ENCODE data around the gene FOXC1.

The FOXC1 gene

DNA sequence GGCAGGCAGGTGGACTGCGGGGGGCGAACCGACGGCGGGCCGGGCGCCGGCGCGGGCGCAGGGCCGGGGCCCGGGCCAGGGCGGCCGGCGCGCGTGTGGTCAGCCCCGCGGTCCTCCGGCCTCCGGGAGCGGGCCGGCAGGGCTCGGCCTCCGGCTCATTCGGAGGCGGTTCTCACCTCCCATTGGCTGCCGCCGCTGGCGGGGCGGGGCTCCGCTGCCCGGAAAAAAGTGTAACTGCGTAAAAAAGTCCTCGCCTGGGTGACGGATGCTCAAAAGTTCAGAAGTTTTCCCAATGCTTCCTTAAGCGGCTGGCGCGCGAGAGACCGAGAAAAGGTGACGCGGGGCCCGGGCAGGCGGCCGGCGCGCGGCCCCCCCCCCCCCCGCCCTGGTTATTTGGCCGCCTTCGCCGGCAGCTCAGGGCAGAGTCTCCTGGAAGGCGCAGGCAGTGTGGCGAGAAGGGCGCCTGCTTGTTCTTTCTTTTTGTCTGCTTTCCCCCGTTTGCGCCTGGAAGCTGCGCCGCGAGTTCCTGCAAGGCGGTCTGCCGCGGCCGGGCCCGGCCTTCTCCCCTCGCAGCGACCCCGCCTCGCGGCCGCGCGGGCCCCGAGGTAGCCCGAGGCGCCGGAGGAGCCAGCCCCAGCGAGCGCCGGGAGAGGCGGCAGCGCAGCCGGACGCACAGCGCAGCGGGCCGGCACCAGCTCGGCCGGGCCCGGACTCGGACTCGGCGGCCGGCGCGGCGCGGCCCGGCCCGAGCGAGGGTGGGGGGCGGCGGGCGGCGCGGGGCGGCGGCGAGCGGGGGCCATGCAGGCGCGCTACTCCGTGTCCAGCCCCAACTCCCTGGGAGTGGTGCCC lies at the start of gene FOXC1:
Gene FOXC1 (plus strand): TSS at position 268 of the 849 bp plus-strand sequence. CDS start 531 bp downstream, at position 799.
- DNase-seq (ENCODE audit: low spot score in 2 of 2), result peak; percentile 93
- H3K36me3 ChIP-seq (replicated peaks), result 0 out of 2 replicates have a peak, but pooled peaks cover 3% of the 10 kb centered on the region
- H3K4me3 ChIP-seq, result peak within 1 kb of the TSS; percentile 70
- H3K27me3 ChIP-seq (ENCODE audit: low read depth), result no peaks in the 10 kb centered on the region
- in situ Hi-C loops (cut with MboI; ENCODE audit: low sequenced_read_pairs), result loop anchor here (10.0 to 25.0 kb wide), 2 partner anchors 502 to 585 kb away; no protein-coding TSS in a partner anchor
- peaks cover 21% of the 10 kb centered on the region for H3K4me1 ChIP-seq
- H3K9me3 ChIP-seq, result no peaks in the 10 kb centered on the region

- in situ Hi-C loops (cut with MboI; ENCODE audit: low sequenced_read_pairs), result no loop called here
- H3K27me3 ChIP-seq (ENCODE audit: low read depth), result no peaks in the 10 kb centered on the region
Measured at GRCh38 chr6:1560281-1561058, 49.2 kb upstream of the FOXC1 start.

GRCh38 chr6:1561355-1561754 lies 48.4 kb upstream of the FOXC1 start:
- Histone ChIP-seq H3K4me1 (no peaks in the 10 kb centered on the region), H3K9me3 (no peaks in the 10 kb centered on the region), H3K36me3 (replicated peaks) (no peaks in the 10 kb centered on the region), H3K27me3 (ENCODE audit: low read depth) (no peaks in the 10 kb centered on the region), H3K4me3 (no peak overlapping the region)
- DNase-seq (ENCODE audit: low spot score in 2 of 2), result no peak
- in situ Hi-C loops (cut with MboI; ENCODE audit: low sequenced_read_pairs), result no loop called here

More at GRCh38 chr6:1560281-1561058, 49.2 kb upstream of the FOXC1 start:
- DNase-seq (ENCODE audit: low spot score in 2 of 2), result no peak
- Histone ChIP-seq H3K36me3 (replicated peaks) (no peaks in the 10 kb centered on the region), H3K4me1 (no peaks in the 10 kb centered on the region), H3K4me3 (no peak overlapping the region), H3K9me3 (no peaks in the 10 kb centered on the region)

GRCh38 chr6:1562171-1562955 lies 47.4 kb upstream of the FOXC1 start:
- H3K9me3 ChIP-seq, result no peaks in the 10 kb centered on the region
- H3K4me3 ChIP-seq, result no peak overlapping the region
- in situ Hi-C loops (cut with MboI; ENCODE audit: low sequenced_read_pairs), result no loop called here
- no peaks in the 10 kb centered on the region for H3K36me3 ChIP-seq (replicated peaks)
- DNase-seq (ENCODE audit: low spot score in 2 of 2), result no peak
- no peaks in the 10 kb centered on the region for H3K27me3 ChIP-seq (ENCODE audit: low read depth)
- no peaks in the 10 kb centered on the region for H3K4me1 ChIP-seq

GRCh38 chr6:1569377-1569776 lies 40.3 kb upstream of the FOXC1 start:
- no peaks in the 10 kb centered on the region for H3K9me3 ChIP-seq
- H3K27me3 ChIP-seq (ENCODE audit: low read depth), result no peaks in the 10 kb centered on the region
- in situ Hi-C loops (cut with MboI; ENCODE audit: low sequenced_read_pairs), result no loop called here
- no peaks in the 10 kb centered on the region for H3K36me3 ChIP-seq (replicated peaks)
- no peak overlapping the region for H3K4me3 ChIP-seq
- no peaks in the 10 kb centered on the region for H3K4me1 ChIP-seq
- DNase-seq (ENCODE audit: low spot score in 2 of 2), result no peak

DNA sequence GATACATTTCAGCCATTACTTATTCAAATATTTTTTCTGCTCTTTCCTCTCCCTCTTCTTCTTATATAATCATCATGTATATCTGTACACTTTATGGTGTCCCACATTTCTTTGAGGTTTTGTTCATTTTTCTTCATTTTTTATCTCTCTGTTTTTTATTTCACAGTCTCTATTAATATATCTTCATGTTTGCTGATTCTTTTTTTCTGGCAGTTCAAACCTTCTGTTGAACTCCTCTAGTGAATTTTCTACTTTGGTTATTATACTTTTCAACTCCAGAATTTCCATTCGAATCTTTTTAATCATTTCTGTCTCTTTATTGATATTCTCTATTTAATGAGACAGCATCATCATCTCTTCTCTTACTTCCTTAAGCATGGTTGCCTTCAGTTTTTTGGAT lies 38.9 kb upstream of the FOXC1 start:
- in situ Hi-C loops (cut with MboI; ENCODE audit: low sequenced_read_pairs), result no loop called here
- H3K36me3 ChIP-seq (replicated peaks), result no peaks in the 10 kb centered on the region
- no peaks in the 10 kb centered on the region for H3K27me3 ChIP-seq (ENCODE audit: low read depth)
- H3K4me3 ChIP-seq, result no peak overlapping the region
- no peak for DNase-seq (ENCODE audit: low spot score in 2 of 2)
- no peaks in the 10 kb centered on the region for H3K9me3 ChIP-seq
- no peaks in the 10 kb centered on the region for H3K4me1 ChIP-seq

DNA sequence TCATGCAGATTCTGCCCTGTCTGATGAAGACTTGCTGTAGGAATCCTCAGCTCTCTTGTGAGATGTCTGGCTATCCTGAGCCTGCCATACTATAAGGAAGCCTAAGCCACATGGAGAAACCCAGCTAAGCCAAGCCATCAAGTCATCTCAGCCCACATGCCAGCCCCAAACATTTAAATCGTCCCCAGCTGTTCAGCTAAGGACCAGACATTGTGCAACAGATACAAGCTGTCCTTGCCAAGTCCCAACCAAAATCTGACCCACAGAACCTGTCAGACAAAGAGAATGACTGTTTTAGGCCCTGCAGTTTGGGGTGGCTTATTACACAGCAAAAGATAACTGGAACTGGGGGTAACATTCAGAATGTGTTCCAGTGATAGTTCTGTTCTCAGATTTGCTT lies 36.8 kb upstream of the FOXC1 start:
- Histone ChIP-seq H3K4me1 (no peaks in the 10 kb centered on the region), H3K9me3 (no peaks in the 10 kb centered on the region), H3K4me3 (no peak overlapping the region), H3K36me3 (replicated peaks) (no peaks in the 10 kb centered on the region), H3K27me3 (ENCODE audit: low read depth) (no peaks in the 10 kb centered on the region)
- no peak for DNase-seq (ENCODE audit: low spot score in 2 of 2)
- in situ Hi-C loops (cut with MboI; ENCODE audit: low sequenced_read_pairs), result no loop called here

DNA sequence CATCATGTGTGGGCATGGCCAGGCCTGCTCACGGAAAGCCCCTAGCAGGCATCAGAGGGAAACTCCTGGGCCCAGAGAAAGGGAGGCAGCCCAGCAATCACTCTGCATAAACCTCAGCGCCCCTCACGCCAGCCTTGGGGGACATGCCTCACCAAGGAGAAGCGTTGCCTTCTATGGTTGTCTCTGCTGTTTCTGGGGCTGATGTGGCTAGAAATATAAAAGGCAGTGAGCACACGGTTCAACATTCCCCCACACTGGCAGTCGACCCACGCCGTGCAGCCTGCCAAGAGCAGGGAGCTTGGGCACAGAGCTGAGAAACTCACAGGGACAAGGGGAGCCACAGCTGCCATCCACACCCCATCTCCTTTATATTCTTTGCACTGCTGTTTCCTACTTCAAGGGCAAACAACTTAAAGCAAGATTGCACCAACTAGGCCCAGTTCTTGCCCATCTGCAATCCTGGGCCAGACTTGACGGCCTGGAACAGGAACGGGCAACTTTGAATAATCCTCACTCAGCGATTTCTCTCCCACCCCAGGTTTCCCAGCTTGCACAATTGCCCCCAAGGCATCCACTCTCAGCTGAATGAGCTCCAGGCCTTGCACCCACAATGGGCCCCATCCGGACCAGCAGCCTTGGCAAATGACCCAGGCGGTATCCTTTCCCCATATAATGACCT lies 35.5 kb upstream of the FOXC1 start:
- Histone ChIP-seq H3K4me3 (no peak overlapping the region), H3K4me1 (no peaks in the 10 kb centered on the region), H3K9me3 (no peaks in the 10 kb centered on the region), H3K27me3 (ENCODE audit: low read depth) (no peaks in the 10 kb centered on the region), H3K36me3 (replicated peaks) (no peaks in the 10 kb centered on the region)
- in situ Hi-C loops (cut with MboI; ENCODE audit: low sequenced_read_pairs), result no loop called here
- no peak for DNase-seq (ENCODE audit: low spot score in 2 of 2)

- no peak overlapping the region for H3K4me3 ChIP-seq
- no peaks in the 10 kb centered on the region for H3K36me3 ChIP-seq (replicated peaks)
- H3K27me3 ChIP-seq (ENCODE audit: low read depth), result no peaks in the 10 kb centered on the region
- H3K9me3 ChIP-seq, result no peaks in the 10 kb centered on the region
- no peak for DNase-seq (ENCODE audit: low spot score in 2 of 2)
- in situ Hi-C loops (cut with MboI; ENCODE audit: low sequenced_read_pairs), result loop anchor here (25.0 kb wide), 2 partner anchors 887 to 1162 kb away; no protein-coding TSS in a partner anchor
- H3K4me1 ChIP-seq, result no peaks in the 10 kb centered on the region
Measured at GRCh38 chr6:1574890-1575209, 34.9 kb upstream of the FOXC1 start.

DNA sequence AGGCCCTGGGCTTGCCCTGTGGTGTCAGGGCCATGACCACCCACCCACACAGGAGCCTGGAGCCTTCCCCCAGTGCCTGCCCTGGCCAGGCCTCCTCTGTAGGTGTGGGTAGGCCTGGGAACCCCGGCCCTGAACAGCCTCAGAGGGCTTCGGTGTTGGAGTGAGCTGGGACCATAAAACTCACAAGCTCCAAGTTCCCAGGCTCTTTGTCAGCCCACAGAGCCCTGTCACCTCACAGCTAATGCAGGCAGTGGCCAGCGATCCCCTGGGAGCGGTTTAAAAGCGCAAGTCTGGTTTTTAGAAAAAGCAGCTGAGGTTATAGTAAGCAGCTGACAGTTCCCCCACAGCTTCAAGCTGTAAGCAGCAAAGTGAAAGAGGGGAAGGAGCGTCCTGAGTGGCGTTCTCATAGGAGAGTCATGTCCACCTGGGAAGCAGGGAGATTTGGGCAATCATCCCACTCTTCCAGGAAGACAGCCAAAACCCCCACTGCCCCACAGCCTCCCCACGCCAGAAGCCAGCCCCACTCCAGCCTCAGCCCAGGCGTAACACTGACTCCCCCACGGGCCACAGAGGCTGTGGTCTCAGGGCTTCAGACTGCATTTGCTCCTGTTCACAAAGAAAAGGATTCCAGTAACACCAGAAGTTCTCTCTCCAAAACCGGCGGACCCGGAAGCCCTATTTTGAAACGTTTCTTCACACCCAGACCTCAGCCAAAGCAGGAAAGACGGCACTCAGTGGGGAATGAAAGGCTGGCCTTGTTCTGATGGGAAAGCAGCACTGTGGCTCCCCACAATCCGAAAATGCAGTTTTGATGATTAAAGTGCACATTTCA lies 34.3 kb upstream of the FOXC1 start:
- no peak for DNase-seq (ENCODE audit: low spot score in 2 of 2)

DNA sequence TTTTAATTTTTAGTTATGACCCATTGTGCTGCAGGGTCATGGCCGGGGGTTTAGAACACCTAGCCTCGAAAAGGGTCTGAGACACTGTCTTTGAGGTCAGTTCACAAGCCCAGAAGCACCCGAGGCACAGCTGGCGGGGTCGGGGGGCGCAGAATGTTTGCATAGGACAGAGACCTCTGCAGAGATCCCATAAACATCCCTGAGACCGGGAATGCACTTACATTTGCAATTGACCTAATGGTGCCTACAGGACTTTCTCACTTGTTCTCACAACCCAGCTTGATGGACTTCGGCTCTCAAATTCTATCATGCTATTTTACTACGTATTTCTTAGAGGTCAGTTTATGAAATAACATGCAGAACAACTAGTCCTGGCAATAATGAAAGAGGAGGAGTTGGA lies 33.5 kb upstream of the FOXC1 start:
- Histone ChIP-seq H3K4me3 (no peak overlapping the region), H3K36me3 (replicated peaks) (no peaks in the 10 kb centered on the region), H3K27me3 (ENCODE audit: low read depth) (no peaks in the 10 kb centered on the region), H3K4me1 (no peaks in the 10 kb centered on the region), H3K9me3 (no peaks in the 10 kb centered on the region)
- in situ Hi-C loops (cut with MboI; ENCODE audit: low sequenced_read_pairs), result loop anchor here (25.0 kb wide), 2 partner anchors 886 to 1161 kb away; no protein-coding TSS in a partner anchor
- no peak for DNase-seq (ENCODE audit: low spot score in 2 of 2)

More for the DNA sequence above, 34.3 kb upstream of the FOXC1 start:
- Histone ChIP-seq H3K9me3 (no peaks in the 10 kb centered on the region), H3K27me3 (ENCODE audit: low read depth) (no peaks in the 10 kb centered on the region), H3K4me3 (no peak overlapping the region), H3K4me1 (no peaks in the 10 kb centered on the region), H3K36me3 (replicated peaks) (no peaks in the 10 kb centered on the region)
- in situ Hi-C loops (cut with MboI; ENCODE audit: low sequenced_read_pairs), result loop anchor here (25.0 kb wide), 2 partner anchors 887 to 1162 kb away; no protein-coding TSS in a partner anchor

- no peak for DNase-seq (ENCODE audit: low spot score in 2 of 2)
- in situ Hi-C loops (cut with MboI; ENCODE audit: low sequenced_read_pairs), result loop anchor here (25.0 kb wide), 2 partner anchors 886 to 1161 kb away; no protein-coding TSS in a partner anchor
- Histone ChIP-seq H3K9me3 (no peaks in the 10 kb centered on the region), H3K4me1 (no peaks in the 10 kb centered on the region), H3K27me3 (ENCODE audit: low read depth) (no peaks in the 10 kb centered on the region), H3K4me3 (no peak overlapping the region), H3K36me3 (replicated peaks) (no peaks in the 10 kb centered on the region)
Measured at GRCh38 chr6:1576711-1577110, 33.0 kb upstream of the FOXC1 start.

All from HAP-1 (cell line).